Suprapubic skin (tissue), 4 donors: Measurements from ENCODE around the gene IDNK.

Source experiments
- EP300 ChIP-seq: sonication (generic); formaldehyde crosslinking; IDR thresholded peaks from one replicate; pipeline ENCODE4 v1.6.1; 2017; ENCODE audit warnings: antibody characterized with exemption
- POLR2A ChIP-seq, 2 donors: fragments of 450-650 bp; IDR thresholded peaks; one replicate each; pipeline ENCODE4 v1.6.1; 2017; ENCODE audit warnings: antibody characterized with exemption in 2 of 2, mild to moderate bottlenecking in 2 of 2, moderate library complexity in 2 of 2
- POLR2AphosphoS5 ChIP-seq, 3 donors: sonication (generic); formaldehyde crosslinking; IDR thresholded peaks; one replicate each; pipeline ENCODE4 v1.6.1; 2017; ENCODE audit warnings: antibody characterized with exemption in 3 of 3
- TF ChIP-seq, protein P1 (sequence below), 2 donors: fragments of 200-600 bp in 1 of 2; fragments of 450-650 bp in 1 of 2; sonication (generic) in 1 of 2; IDR thresholded peaks; one replicate each; pipeline ENCODE4 v1.5.1; 2016 to 2019; ENCODE audit warnings: antibody characterized with exemption in 2 of 2, mild to moderate bottlenecking in 1 of 2, moderate library complexity in 1 of 2

GRCh38 chr9:83588256-83588655 is 34.7 kb upstream of the IDNK start:
- no peak for TF ChIP-seq POLR2A (IDR thresholded peaks at IDR 0.05)
- TF ChIP-seq, protein P1, sequence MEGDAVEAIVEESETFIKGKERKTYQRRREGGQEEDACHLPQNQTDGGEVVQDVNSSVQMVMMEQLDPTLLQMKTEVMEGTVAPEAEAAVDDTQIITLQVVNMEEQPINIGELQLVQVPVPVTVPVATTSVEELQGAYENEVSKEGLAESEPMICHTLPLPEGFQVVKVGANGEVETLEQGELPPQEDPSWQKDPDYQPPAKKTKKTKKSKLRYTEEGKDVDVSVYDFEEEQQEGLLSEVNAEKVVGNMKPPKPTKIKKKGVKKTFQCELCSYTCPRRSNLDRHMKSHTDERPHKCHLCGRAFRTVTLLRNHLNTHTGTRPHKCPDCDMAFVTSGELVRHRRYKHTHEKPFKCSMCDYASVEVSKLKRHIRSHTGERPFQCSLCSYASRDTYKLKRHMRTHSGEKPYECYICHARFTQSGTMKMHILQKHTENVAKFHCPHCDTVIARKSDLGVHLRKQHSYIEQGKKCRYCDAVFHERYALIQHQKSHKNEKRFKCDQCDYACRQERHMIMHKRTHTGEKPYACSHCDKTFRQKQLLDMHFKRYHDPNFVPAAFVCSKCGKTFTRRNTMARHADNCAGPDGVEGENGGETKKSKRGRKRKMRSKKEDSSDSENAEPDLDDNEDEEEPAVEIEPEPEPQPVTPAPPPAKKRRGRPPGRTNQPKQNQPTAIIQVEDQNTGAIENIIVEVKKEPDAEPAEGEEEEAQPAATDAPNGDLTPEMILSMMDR (IDR thresholded peaks at IDR 0.05): no peak
- no peak for TF ChIP-seq POLR2AphosphoS5 (IDR thresholded peaks at IDR 0.05)
- TF ChIP-seq EP300: no peak
